GM12892 (cell line): Measurements from ENCODE around the gene CTBS.

Source experiments
- POLR2A ChIP-seq: IDR thresholded peaks from 2 replicates; pipeline ENCODE4 v1.6.1; 2011; ENCODE audit warnings: low read depth, low read length, control low read depth
- POLR2AphosphoS5 ChIP-seq: IDR thresholded peaks from 2 replicates; pipeline ENCODE4 v1.6.1; 2011; ENCODE audit warnings: low read depth, low read length, control low read depth

DNA sequence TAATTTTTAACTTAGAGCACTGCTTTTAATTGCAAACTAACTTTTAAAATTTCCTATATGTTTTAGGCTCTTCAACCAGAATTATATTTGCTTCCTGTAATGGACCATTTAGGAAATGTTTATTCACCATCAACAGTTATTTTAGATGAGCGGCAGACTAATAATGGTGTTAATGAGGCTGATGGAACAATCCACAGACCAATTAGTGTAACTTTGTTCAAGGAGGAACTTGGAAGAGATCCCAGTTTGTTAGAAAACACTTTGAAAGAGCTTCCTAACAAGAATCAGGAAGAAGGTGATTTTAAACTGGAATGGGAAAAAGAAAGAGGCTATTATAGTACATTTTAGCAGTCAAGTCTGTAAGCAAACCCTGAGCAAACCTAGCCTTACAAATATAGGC is 48.5 kb downstream of the CTBS start:
- TF ChIP-seq POLR2A (no peak), POLR2AphosphoS5 (no peak)
